RCC 7860 (cell line): ENCODE results near the gene CFAP97.
"Not testable (repeated sequence)": the region's sequence is repeated elsewhere in the genome, so short reads cannot be mapped to it uniquely, and the experiment has no call there.

Experiments used
- DNase-seq: peaks from one replicate; pipeline ENCODE4 v3.0.0-alpha.2; 2015; ENCODE audit warnings: low spot score
- FAIRE-seq: peaks from 2 replicates; lab custom pipeline; 2012; peaks lifted over from hg19 to GRCh38; lab: Jason Lieb, UNC

The CFAP97 gene

GRCh38 chr4:185144601-185145240 is 59.1 kb downstream of the CFAP97 start:
- no peak for DNase-seq
- no peak for FAIRE-seq

GRCh38 chr4:185143601-185143969 is 60.2 kb downstream of the CFAP97 start:
- FAIRE-seq: no peak
- no peak for DNase-seq

GRCh38 chr4:185142912-185143600 is 60.7 kb downstream of the CFAP97 start, which contains the start of gene SLC25A4:
SLC25A4 (plus strand) TSS chr4:185143266; CDS start chr4:185143373, 107 bp downstream.
- DNase-seq: peak; percentile 27
- no peak for FAIRE-seq

- FAIRE-seq (no peak), DNase-seq (no peak)
Observed at GRCh38 chr4:185142564-185142911, 61.3 kb downstream of the CFAP97 start.

GRCh38 chr4:185141777-185142176 is 62.0 kb downstream of the CFAP97 start:
- FAIRE-seq (no peak), DNase-seq (no peak)

GRCh38 chr4:185139736-185140135 is 64.1 kb downstream of the CFAP97 start:
- no peak for DNase-seq
- no peak for FAIRE-seq

DNA sequence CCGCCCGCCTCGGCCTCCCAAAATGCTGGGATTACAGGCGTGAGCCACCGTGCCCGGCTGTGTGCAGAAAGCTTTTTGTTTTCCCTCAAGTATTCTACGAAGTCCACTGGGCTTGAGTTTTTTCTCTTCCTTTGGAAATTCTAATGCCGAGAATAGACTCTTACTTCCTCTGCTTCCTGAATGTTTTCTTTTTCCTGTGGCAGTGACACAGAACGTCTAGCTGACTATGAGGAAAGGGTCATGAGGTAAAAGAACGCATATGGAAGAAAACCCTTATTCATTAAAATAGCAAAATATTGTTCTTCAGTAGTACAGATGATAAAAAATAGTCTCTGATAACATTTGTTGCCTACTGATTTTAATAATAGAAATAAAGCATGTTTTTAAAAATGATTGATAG is 65.6 kb downstream of the CFAP97 start:
- no peak for FAIRE-seq

GRCh38 chr4:185137233-185137925 is 66.4 kb downstream of the CFAP97 start:
- FAIRE-seq: no peak

More for the DNA sequence above, 65.6 kb downstream of the CFAP97 start:
- DNase-seq: no peak

DNA sequence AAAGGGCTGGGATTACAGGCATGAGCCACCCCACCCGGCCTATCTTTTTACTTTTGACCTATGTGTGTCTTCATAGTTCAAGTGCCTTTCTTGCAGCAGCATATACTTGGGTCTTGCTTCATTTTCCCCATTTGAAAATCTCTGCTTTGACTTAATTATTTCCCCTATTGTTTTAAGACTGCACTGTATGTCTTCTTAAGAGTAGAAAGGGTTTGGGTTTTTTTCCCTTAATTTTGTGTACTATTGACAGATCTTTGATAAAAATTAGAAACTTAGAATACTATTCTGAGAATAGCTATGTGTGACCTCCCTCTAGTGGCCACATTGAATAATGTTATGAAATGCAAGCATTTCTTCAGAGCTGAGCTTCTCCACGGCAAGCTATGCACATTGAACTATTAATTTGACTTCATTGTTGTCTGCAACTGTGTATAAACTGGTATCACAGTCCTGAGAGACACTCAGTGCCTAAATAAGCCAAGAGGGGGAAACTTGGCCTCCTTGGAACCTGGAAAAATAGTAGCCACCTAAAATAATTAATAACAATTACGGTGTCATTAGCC is 69.4 kb downstream of the CFAP97 start:
- FAIRE-seq (no peak), DNase-seq (peak; percentile 15)

More at GRCh38 chr4:185137233-185137925, 66.4 kb downstream of the CFAP97 start:
- no peak for DNase-seq

- DNase-seq: no peak
Observed at GRCh38 chr4:185128272-185129119, 75.3 kb downstream of the CFAP97 start.

DNA sequence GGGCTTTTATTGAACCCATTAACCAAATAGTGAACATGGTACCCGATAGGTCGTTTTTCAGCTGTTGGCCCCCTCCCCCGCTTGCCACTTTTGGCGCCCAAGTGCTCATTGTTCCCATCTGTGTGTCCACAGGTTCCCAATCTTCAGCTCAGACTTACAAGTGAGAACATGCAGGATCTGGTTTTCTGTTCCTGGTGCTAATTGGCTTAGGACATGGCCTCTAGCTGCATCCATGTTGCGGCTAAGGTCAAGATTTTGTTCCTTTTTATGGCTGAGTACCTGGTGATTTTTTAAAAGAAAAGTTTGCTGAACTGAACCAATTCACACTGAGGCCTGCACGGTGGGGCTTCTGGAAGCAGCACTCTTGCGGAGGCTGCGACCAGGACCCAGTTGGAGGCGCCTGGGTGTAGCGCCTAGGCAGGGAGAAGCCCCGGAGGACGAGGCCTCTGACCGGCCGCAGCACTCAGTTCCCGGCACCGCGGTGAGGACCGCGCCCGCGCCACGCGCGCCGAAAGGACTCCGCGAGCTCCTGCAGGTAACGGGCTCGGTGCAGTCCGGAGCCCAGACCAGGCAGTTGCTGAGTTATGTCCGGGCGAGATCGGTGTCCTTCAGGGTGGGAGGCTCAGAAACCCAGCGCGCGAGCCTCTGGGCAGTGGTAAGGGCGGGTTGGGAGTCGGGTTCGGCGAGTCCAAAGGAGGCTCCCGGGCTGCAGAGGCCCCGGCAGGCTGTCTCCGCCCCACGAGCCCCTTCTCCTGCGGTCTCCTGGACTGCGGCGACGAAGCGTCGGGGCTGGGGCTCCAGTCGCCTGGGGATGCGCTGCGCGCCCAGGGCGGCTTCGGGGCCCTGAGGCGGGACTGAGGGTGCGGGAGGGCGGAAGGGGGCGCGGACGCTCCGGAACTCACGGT is 76.5 kb downstream of the CFAP97 start:
- no peak for DNase-seq
- no peak for FAIRE-seq

More at GRCh38 chr4:185128272-185129119, 75.3 kb downstream of the CFAP97 start:
- FAIRE-seq: no peak

DNA sequence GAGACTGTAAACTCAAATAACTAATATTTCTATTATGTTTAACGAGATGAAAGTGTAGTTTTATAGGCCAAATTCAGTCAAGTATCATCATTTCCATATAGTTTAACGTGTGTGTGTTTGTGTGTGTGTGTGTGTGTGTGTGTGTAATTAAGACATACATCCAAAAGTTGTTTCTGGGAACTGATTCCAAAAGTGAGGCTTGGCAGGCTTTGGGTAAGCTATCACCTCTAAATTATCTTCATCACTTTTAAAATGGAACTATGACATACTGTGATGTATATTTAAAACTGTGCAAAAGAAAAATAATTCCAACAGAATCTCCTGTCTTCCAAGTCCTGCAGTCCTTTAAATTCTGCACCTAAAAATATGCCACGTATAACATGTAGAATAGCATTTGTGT is 79.8 kb downstream of the CFAP97 start:
- FAIRE-seq: no peak
- DNase-seq: no peak

DNA sequence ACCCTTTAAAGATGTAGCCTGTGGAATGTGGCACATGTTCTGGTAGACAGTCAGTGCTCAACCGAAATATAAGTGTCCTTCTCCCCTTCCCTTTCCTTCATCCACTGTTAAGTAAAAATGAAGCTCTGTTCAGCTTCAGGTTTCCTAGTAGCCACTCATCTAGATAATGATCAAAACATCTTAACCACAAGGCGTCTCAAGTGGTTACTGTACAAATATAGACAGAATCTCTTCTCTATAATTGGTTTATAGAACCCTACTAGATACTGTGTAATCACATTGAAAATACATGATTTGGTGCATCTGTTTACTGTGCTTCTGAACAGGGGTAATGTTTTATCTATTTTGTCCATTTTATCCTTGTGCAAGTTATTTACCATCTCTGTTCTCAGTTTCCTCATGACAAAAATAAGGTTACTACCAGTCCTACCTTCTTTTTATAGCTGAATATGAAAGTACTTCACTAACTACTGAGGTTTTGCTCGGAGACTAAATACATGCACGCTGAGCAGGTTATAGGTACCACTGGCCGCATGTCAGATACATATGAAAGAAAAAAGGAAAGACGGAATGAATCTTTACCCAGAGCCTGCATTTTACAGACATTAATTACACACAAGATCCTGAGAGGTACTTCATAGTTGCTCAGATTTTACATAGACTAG is 81.0 kb downstream of the CFAP97 start:
- no peak for FAIRE-seq
- no peak for DNase-seq

DNA sequence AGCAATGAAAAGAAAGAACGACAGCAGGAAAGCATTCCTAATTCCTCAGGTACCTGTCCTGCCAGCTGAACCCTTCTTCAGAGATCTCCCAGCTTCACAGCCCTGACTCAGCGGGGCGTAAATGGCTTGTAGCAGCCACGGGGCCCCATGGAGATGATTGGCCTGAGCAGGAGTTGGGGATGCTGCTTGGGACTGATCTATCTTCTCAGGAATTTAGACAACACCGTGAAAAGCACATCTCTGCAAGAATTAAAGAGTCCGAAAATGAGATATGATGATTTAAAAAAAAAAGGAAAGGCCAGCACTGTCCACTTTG is 83.2 kb downstream of the CFAP97 start:
- FAIRE-seq (no peak), DNase-seq (no peak)

DNA sequence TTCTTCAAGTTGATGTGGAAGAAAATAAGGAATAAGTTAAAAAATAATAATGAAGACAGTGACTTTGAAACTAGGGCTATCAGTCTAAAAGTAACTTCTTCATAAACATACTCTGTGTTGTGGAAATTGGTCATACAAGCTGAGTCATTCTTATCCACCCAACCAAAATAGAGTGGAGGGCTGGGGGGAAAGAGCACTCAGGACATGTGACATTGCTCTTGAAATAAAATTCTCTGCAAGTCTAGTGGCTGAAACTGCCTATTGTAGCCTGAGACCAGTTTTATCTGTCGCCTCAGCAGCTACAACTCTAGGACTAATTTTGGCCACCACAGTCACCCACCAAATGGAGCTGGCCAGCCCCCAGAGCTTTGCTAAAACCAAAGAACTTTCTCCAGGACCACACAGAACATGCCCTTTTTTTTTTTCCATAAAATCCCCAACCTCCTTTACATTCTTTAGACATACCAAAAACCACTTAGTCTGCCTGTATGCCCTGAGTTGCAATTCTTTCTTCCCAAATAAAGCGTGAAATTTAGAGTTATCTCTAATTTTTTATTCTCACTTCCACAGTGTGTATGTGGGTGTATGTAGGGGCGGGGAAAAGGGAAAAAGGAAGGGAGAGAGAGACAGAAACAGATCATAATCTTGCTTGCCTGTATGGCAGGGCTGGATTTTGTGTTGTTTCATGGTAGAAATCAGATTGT is 83.7 kb downstream of the CFAP97 start:
- FAIRE-seq (no peak), DNase-seq (no peak)

DNA sequence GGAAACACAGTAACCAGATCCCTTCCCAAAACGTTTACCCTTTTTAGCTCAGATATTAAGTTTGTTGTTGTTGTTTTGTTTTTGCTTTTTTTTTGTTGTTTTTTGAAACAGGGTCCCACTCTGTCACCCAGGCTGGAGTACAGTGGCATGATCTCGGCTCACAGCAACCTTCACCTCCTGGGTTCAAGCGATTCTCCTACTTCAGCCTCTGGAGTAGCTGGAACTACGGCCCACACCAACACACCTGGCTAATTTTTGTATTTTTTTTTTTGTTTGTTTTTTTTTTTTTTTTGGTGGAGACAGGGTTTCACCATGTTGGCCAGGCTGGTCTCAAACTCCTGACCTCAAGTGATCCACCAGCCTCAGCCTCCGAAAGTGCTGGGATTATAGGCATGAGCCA is 84.3 kb downstream of the CFAP97 start:
- FAIRE-seq, DNase-seq: not testable (repeated sequence)

GRCh38 chr4:185118876-185119275 is 84.9 kb downstream of the CFAP97 start:
- FAIRE-seq: no peak
- no peak for DNase-seq

GRCh38 chr4:185117300-185117934 is 86.4 kb downstream of the CFAP97 start:
- DNase-seq (no peak), FAIRE-seq (no peak)
